Putamen (tissue), 1 donor: ENCODE data around the gene OR3A1.
"Not testable (repeated sequence)": the region's sequence is repeated elsewhere in the genome, so short reads cannot be mapped to it uniquely, and the experiment has no call there.

ENCODE experiments used
- DNase-seq: peaks from one replicate; pipeline ENCODE4 v3.0.0-alpha.2; 2016; ENCODE audit warnings: low spot score

The OR3A1 gene

DNA sequence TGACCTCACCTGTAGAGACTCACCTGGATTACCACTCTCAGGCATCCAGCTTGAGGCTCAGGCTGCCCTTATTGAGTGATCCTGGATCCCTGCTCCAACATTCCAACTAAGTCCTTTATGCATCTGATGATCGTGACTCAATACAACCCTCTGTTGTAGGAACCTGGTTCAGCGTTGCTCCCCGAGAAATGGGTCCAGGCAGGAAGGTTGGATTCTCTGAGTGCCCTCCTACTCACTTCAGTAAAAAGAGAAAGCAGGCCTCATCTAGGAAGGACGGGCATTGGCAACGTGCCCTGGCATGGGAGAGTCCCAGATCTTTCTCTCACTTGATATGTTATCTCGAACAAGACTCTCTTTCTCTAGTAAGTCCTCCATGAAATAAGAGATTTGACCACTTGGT lies at the start of gene OR3A1:
Gene OR3A1 (minus strand): TSS at position 101 of the 400 bp plus-strand sequence. CDS start 5,778 bp downstream, outside the sequence.
- DNase-seq, result no peak

DNA sequence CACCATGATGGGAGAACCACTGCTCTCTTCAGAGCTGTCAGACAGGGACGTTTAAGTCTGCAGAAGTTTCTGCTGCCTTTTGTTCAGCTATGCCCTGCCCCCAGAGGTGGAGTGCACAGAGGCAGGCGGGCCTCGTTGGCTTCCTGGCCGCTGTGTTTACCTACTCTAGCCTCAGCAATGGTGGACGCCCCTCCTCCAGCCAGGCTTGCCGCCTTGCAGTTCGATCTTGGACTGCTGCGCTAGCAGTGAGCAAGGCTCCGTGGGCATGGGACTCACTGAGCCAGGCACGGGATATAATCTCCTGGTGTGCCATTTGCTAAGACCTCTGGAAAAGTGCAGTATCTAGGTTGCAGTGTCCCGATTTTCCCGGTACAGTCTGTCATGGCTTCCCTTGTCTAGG lies 44.6 kb upstream of the OR3A1 start:
- not testable (repeated sequence) for DNase-seq

GRCh38 chr17:3335876-3336275 lies 37.7 kb upstream of the OR3A1 start:
- DNase-seq, result no peak

- DNase-seq, result no peak
Observed at GRCh38 chr17:3318336-3318735, 20.2 kb upstream of the OR3A1 start.

DNA sequence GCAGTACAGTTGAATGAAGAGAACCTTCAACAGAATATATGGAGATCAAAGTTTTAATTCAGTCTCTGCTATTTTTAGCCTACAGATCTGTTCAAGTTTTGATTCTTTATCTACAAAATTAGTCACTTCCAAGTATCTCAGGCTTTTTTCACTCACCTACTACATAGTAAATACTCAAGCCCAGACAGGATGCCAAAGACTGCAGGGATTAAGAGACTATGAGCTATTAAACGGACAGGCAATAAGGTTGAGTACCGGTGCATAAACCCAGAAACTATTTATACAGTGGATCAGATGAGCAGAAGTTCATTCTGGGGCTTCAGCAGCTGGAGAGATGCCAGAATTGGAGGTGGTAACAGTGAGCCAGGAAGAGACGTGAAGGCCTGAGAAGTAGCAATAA lies 18.7 kb upstream of the OR3A1 start:
- no peak for DNase-seq

DNA sequence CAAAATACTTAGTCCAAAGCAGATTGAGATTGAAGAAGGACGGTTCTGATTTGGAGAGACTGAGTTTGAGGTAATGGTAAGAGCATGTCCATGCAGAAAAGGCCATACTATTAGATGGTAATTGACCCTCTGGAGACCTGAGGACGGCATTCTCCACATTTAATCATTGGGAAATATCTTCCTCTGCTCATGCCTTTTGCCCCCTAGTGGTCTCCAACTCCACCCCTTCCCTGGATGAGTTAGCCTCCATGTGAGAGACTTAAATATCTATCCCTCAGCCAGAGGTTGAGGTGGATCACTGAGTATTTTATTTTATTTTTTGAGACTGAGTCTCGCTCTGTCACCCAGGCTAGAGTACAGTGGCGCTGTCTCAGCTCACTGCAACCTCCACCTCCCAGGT lies 10.4 kb upstream of the OR3A1 start:
- DNase-seq, result no peak

GRCh38 chr17:3295632-3296031 lies 2.5 kb downstream of the OR3A1 start:
- DNase-seq, result no peak

- not testable (repeated sequence) for DNase-seq
Observed at GRCh38 chr17:3293548-3293947, 4.6 kb downstream of the OR3A1 start.

GRCh38 chr17:3282901-3283300 lies 15.3 kb downstream of the OR3A1 start:
- no peak for DNase-seq

GRCh38 chr17:3276126-3276525 lies 22.0 kb downstream of the OR3A1 start:
- no peak for DNase-seq

GRCh38 chr17:3271072-3271848 lies 26.9 kb downstream of the OR3A1 start:
- no peak for DNase-seq

GRCh38 chr17:3260600-3260999 lies 37.6 kb downstream of the OR3A1 start:
- DNase-seq, result no peak

- no peak for DNase-seq
Observed at GRCh38 chr17:3260163-3260562, 38.0 kb downstream of the OR3A1 start.

- DNase-seq, result no peak
Observed at GRCh38 chr17:3256575-3256974, 41.6 kb downstream of the OR3A1 start.

DNA sequence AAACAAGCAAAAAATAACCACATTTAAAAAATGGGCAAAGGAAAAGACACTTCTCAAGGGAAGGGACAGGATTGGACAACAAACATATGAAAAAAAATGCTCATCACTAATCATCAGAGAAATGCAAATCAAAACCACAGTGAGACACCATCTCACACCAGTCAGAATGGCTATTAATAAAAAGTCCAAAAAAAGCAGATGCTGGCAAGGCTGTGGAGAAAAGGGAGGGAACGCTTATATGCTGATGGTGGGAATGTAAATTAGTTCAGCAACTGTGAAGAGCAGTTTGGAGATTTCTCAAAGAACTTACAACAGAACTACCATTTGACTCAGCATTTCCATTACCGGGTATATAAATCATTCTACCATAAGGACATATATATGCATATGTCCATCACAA lies 49.1 kb downstream of the OR3A1 start:
- not testable (repeated sequence) for DNase-seq

DNA sequence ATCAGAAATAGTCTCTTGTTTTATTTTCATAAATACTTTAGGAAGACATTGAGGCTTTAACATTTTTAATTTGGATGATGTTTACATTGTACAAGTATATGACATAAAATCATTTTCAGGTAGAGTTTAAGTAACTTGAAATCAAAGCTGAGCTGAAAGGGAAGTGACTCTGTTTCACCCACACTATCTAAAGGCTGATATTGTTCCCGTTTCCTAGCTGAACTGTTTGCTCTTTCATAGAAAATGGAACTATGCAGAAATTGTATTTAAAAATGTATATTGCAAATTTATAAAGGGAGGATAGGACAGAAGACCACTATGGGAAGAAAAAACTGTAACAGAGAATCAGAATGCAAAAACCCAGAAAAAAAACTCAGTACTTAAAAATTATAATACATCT lies 53.3 kb downstream of the OR3A1 start:
- not testable (repeated sequence) for DNase-seq

- not testable (repeated sequence) for DNase-seq
Observed at GRCh38 chr17:3241044-3241443, 57.1 kb downstream of the OR3A1 start.
